B cell (primary cell): ENCODE results near the gene ABR. TPM values are rescaled to one million over a fixed set of nuclear protein-coding genes. Genes with fewer than 3 reads are reported as not detected.

Experiments used
- ATAC-seq: fragments of 200-7000 bp; cut with Tn5 transposase; one replicate; pipeline ENCODE4 v1.10.0; 2021; ENCODE audit warnings: low read depth, mild to moderate bottlenecking, moderate number of reproducible peaks, moderate library complexity
- CTCF ChIA-PET: fragments of 350-600 bp; sonication (Branson Sonifier 250); formaldehyde crosslinking; loops from one replicate; lab custom pipeline; 2021; ENCODE audit warnings: antibody characterized with exemption, inconsistent platforms; lab: Charles Lee
- POLR2A ChIA-PET: fragments of 350-600 bp; sonication (Branson Sonifier 250); formaldehyde crosslinking; loops from one replicate; lab custom pipeline; 2021; ENCODE audit warnings: antibody characterized with exemption; lab: Charles Lee
- DNase-seq: peaks from one replicate; pipeline ENCODE4 v3.0.0; 2013
- H2AFZ ChIP-seq: 2 replicates; pipeline ENCODE4 v1.6.1; 2012; ENCODE audit warnings: mild to moderate bottlenecking, low read depth, low read length; ENCODE audit not compliant: insufficient read depth, poor library complexity, severe bottlenecking
- H3K27ac ChIP-seq, 2 donors: 1 replicate in 1 of 2; 2 replicates in 1 of 2; pipeline ENCODE4 v1.5.1; 2012 to 2013; ENCODE audit warnings: low read length in 2 of 2, mild to moderate bottlenecking in 2 of 2, moderate library complexity in 1 of 2
- H3K27me3 ChIP-seq, 4 experiments: fragments of 200-600 bp in 1 of 4; sonication (generic) in 1 of 4; replicated peaks in 1 of 4; 1 replicate in 2 of 4; 2 replicates in 2 of 4; pipeline versions ENCODE4 v1.6.1 to v1.7.0; 2013 to 2016; ENCODE audit warnings: low read length in 3 of 4, mild to moderate bottlenecking in 2 of 4, mixed read lengths in 1 of 4, moderate library complexity in 1 of 4; ENCODE audit not compliant: insufficient read depth in 4 of 4, control insufficient read depth in 3 of 4; ENCODE audit errors: control extremely low read depth in 1 of 4
- H3K36me3 ChIP-seq, 2 experiments: replicated peaks in 1 of 2; 1 replicate in 1 of 2; 2 replicates in 1 of 2; pipeline versions ENCODE4 v1.6.1 to v1.7.1; 2013; ENCODE audit warnings: low read length in 1 of 2; ENCODE audit not compliant: insufficient read depth in 2 of 2, control insufficient read depth in 1 of 2; ENCODE audit errors: control extremely low read depth in 1 of 2, extremely low read depth in 1 of 2
- H3K4me1 ChIP-seq, 2 donors: fragments of 200-600 bp in 1 of 2; sonication (generic) in 1 of 2; 1 replicate in 1 of 2; 2 replicates in 1 of 2; pipeline versions ENCODE4 v1.5.1 to v1.6.1; 2013 to 2017; ENCODE audit warnings: low read length in 2 of 2; ENCODE audit not compliant: control insufficient read depth in 2 of 2, insufficient read depth in 2 of 2
- H3K4me2 ChIP-seq: replicated peaks from 2 replicates; pipeline ENCODE3; 2012; ENCODE audit warnings: mild to moderate bottlenecking, low read depth, low read length; ENCODE audit not compliant: poor library complexity, severe bottlenecking
- H3K4me3 ChIP-seq, 5 experiments: fragments of 200-600 bp in 1 of 5; sonication (generic) in 1 of 5; 1 replicate in 3 of 5; 2 replicates in 2 of 5; pipeline versions ENCODE4 v1.5.1 to v1.7.0; 2011 to 2016; ENCODE audit warnings: low read length in 4 of 5, mild to moderate bottlenecking in 4 of 5, low read depth in 2 of 5, control low read depth in 1 of 5, moderate library complexity in 1 of 5; ENCODE audit not compliant: insufficient read depth in 1 of 5; ENCODE audit errors: control extremely low read depth in 1 of 5, extremely low read depth in 1 of 5
- H3K79me2 ChIP-seq: fragments of 200-600 bp; sonication (generic); one replicate; pipeline ENCODE4 v1.6.0; 2016; ENCODE audit warnings: low read length; ENCODE audit not compliant: control insufficient read depth, insufficient read depth
- H3K9ac ChIP-seq: fragments of 200-600 bp; sonication (generic); 2 replicates; pipeline ENCODE4 v1.6.1; 2017; ENCODE audit warnings: mild to moderate bottlenecking, low read length, moderate library complexity
- H3K9me3 ChIP-seq, 3 donors: one replicate each; pipeline versions ENCODE4 v1.6.1 to v1.7.1; 2013; ENCODE audit warnings: low read length in 2 of 3; ENCODE audit not compliant: control insufficient read depth in 2 of 3, insufficient read depth in 1 of 3; ENCODE audit errors: control extremely low read depth in 1 of 3
- H4K20me1 ChIP-seq: 2 replicates; pipeline ENCODE4 v1.6.0; 2012; ENCODE audit warnings: mild to moderate bottlenecking, low read length; ENCODE audit not compliant: insufficient read depth, control insufficient read depth, poor library complexity, severe bottlenecking
- H3K27ac Mint-ChIP-seq: one replicate; pipeline ENCODE4 v1.8.0; 2021; ENCODE audit warnings: mixed read lengths
- H3K27me3 Mint-ChIP-seq: one replicate; pipeline ENCODE4 v1.8.0; 2021; ENCODE audit warnings: mixed read lengths
- H3K4me1 Mint-ChIP-seq: one replicate; pipeline ENCODE4 v1.8.0; 2021; ENCODE audit warnings: mixed read lengths
- H3K4me3 Mint-ChIP-seq: one replicate; pipeline ENCODE4 v1.8.0; 2021; ENCODE audit warnings: mixed read lengths
- H3K9me3 Mint-ChIP-seq: one replicate; pipeline ENCODE4 v1.8.0; 2022; ENCODE audit warnings: mixed read lengths; ENCODE audit not compliant: insufficient read depth
- CTCF ChIP-seq: fragments of 200-600 bp; IDR thresholded peaks from one replicate; pipeline ENCODE4 v1.8.0; 2022; ENCODE audit warnings: antibody characterized with exemption, mild to moderate bottlenecking
- EZH2 ChIP-seq: IDR thresholded peaks from 2 replicates; pipeline ENCODE4 v1.6.1; 2012; ENCODE audit warnings: borderline replicate concordance, low read depth, mild to moderate bottlenecking, moderate library complexity, low read length; ENCODE audit not compliant: insufficient read depth, poor library complexity, severe bottlenecking
- WGBS: methylation state at CpG from one replicate; pipeline ENCODE4 v1.1.5; 2013; ENCODE audit warnings: missing lambda C conversion rate; ENCODE audit not compliant: insufficient coverage; 5-methylcytosine and 5-hydroxymethylcytosine counted together
- intact Hi-C: fragments of 100-400 bp; cut with micrococcal nuclease; formaldehyde crosslinking; loops from one replicate; pipeline ENCODE4 v1.10.0; 2022
- polyA plus RNA-seq: library from polyadenylated mRNA; depleted of rRNA; stranded (reverse); fragments of >200 nt; gene quantifications from 2 replicates; pipeline ENCODE4 v1.2.3, GENCODE V29; 2012
- total RNA-seq, 2 donors: library from RNA; stranded (reverse); fragments of 120-200 nt in 1 of 2; gene quantifications; 1 replicate in 1 of 2; 2 replicates in 1 of 2; pipeline versions ENCODE4 v1.2.3 to v1.2.4, GENCODE V29; 2013 to 2022

Gene ABR
- total and polyA plus RNA-seq, 2 donors (not counting 1 experiment from before 2014, with no cell fraction given) = 79.8 to 262 TPM

GRCh38 chr17:1227365-1227764 is 47.6 kb upstream of the ABR start:
- H3K9me3 ChIP-seq = no peaks in the 10 kb centered on the region
- intact Hi-C loops = no loop called here
- peak overlapping the region; percentile 81 for H3K4me2 ChIP-seq
- ChIA-PET POLR2A (interaction anchor here (0.6 to 3.4 kb wide), 7 partner anchors 11 to 543 kb away, joined by 4 to 24 read pairs (median 8); no protein-coding TSS in a partner anchor), CTCF (interaction anchor here (1.3 to 4.4 kb wide), 5 partner anchors 28 to 106 kb away, joined by 3 to 42 read pairs (median 23); no protein-coding TSS in a partner anchor)
- DNase-seq = no peak
- H4K20me1 ChIP-seq = peaks cover 65% of the 10 kb centered on the region
- no peak for TF ChIP-seq CTCF
- TF ChIP-seq EZH2 = no peak
- no peak overlapping the region for H3K27ac ChIP-seq
- Mint-ChIP-seq H3K4me1 (peaks cover 41% of the 10 kb centered on the region), H3K9me3 (no peaks in the 10 kb centered on the region), H3K4me3 (peak overlapping the region; percentile 95), H3K27ac (peak overlapping the region; percentile 87), H3K27me3 (peaks cover 7% of the 10 kb centered on the region)
- H3K4me3 ChIP-seq = peak overlapping the region in 1 of 5 experiments; percentile 70
- H3K79me2 ChIP-seq = peaks cover 56% of the 10 kb centered on the region
- no peak overlapping the region for H2AFZ ChIP-seq
- H3K27me3 ChIP-seq = peaks cover 0 to 11% (median 0%) of the 10 kb centered on the region in 4 experiments
- H3K4me1 ChIP-seq = peaks cover 25 to 32% of the 10 kb centered on the region in 2 donors
- peaks cover 2 to 18% of the 10 kb centered on the region in 2 experiments for H3K36me3 ChIP-seq
- peak overlapping the region; percentile 83 for H3K9ac ChIP-seq
- ATAC-seq = no peak
- WGBS = 88% methylated on average over 4 of the region's 5 CpGs

- no peak overlapping the region for H3K4me3 Mint-ChIP-seq
Measured at GRCh38 chr17:1226308-1226707, 46.5 kb upstream of the ABR start.

More at GRCh38 chr17:1226308-1226707, 46.5 kb upstream of the ABR start:
- H3K27ac ChIP-seq = no peak overlapping the region
- peaks cover 0 to 7% (median 0%) of the 10 kb centered on the region in 4 experiments for H3K27me3 ChIP-seq
- H3K4me2 ChIP-seq = no peak overlapping the region
- Mint-ChIP-seq H3K4me1 (peaks cover 37% of the 10 kb centered on the region), H3K9me3 (no peaks in the 10 kb centered on the region), H3K27me3 (no peaks in the 10 kb centered on the region), H3K27ac (no peak overlapping the region)
- H4K20me1 ChIP-seq = peaks cover 76% of the 10 kb centered on the region
- intact Hi-C loops = no loop called here
- H3K9me3 ChIP-seq = peaks cover 0 to 3% (median 0%) of the 10 kb centered on the region in 3 donors
- CTCF ChIA-PET = no interaction called here
- TF ChIP-seq EZH2 = no peak
- TF ChIP-seq CTCF = no peak
- no peak for ATAC-seq
- POLR2A ChIA-PET = no interaction called here
- 99% methylated on average over 3 of the region's 3 CpGs for WGBS
- H3K4me3 ChIP-seq = no peak overlapping the region
- peaks cover 2 to 24% of the 10 kb centered on the region in 2 experiments for H3K36me3 ChIP-seq
- no peak overlapping the region for H3K9ac ChIP-seq
- peaks cover 25 to 32% of the 10 kb centered on the region in 2 donors for H3K4me1 ChIP-seq
- H3K79me2 ChIP-seq = peaks cover 66% of the 10 kb centered on the region
- no peak for DNase-seq
- H2AFZ ChIP-seq = no peak overlapping the region
